ENCODE results near the gene NSRP1. TPM values are rescaled to one million over a fixed set of nuclear protein-coding genes. Genes with fewer than 3 reads are reported as not detected.

The NSRP1 gene
- total RNA-seq, 2 donors from 2014 or later = 28.5 to 35.6 TPM

DNA sequence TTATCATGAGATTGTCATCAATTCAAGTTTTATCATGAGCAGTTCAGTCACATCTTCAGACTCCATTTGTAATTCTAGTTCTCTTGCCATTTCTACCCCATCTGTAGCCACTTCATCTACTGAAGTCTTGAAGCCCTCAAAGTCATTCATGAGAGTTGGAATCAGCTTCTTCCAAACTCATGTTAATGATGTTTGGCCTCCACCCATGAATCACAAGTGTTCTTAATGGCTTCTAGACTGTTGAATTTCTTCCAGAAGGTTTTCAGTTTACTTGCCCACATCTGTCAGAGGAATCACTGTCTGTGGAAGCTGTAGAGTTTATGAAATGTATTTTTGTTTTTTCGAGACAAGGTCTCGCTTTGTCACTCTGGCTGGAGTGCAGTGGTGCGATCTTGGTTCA, 16.0 kb downstream of the NSRP1 start:
- WGBS, 2 experiments (ENCODE audit: insufficient coverage in 1 of 2, insufficient read length in 1 of 2) = 98% methylated on average over 3 of the region's 3 CpGs; no CpG with 5 or more reads in 1 of the 2 experiments
- Histone ChIP-seq H3K27me3 (ENCODE audit: control insufficient read depth, insufficient read depth, low read length, poor library complexity, severe bottlenecking) (no peaks in the 10 kb centered on the region), H3K9me3 (ENCODE audit: control insufficient read depth, low read length) (no peaks in the 10 kb centered on the region), H3K27ac (ENCODE audit: low read depth, low read length) (no peak overlapping the region), H3K36me3 (ENCODE audit: control insufficient read depth, insufficient read depth, low read length) (peaks cover 86% of the 10 kb centered on the region), H3K4me1 (ENCODE audit: control insufficient read depth, insufficient read depth, low read length) (peaks cover 6% of the 10 kb centered on the region), H3K9ac (ENCODE audit: extremely low read depth, low read length, poor library complexity, severe bottlenecking) (no peak overlapping the region), H3K4me3 (ENCODE audit: low read length) (no peak overlapping the region)
- no peak for DNase-seq
- Mint-ChIP-seq H3K4me3 (no peak overlapping the region), H3K9me3 (no peaks in the 10 kb centered on the region), H3K27me3 (ENCODE audit: insufficient read depth) (no peaks in the 10 kb centered on the region), H3K36me3 (ENCODE audit: low read depth) (peaks cover 49% of the 10 kb centered on the region), H3K27ac (no peak overlapping the region), H3K4me1 (peaks cover 24% of the 10 kb centered on the region)
- TF ChIP-seq, protein P1, sequence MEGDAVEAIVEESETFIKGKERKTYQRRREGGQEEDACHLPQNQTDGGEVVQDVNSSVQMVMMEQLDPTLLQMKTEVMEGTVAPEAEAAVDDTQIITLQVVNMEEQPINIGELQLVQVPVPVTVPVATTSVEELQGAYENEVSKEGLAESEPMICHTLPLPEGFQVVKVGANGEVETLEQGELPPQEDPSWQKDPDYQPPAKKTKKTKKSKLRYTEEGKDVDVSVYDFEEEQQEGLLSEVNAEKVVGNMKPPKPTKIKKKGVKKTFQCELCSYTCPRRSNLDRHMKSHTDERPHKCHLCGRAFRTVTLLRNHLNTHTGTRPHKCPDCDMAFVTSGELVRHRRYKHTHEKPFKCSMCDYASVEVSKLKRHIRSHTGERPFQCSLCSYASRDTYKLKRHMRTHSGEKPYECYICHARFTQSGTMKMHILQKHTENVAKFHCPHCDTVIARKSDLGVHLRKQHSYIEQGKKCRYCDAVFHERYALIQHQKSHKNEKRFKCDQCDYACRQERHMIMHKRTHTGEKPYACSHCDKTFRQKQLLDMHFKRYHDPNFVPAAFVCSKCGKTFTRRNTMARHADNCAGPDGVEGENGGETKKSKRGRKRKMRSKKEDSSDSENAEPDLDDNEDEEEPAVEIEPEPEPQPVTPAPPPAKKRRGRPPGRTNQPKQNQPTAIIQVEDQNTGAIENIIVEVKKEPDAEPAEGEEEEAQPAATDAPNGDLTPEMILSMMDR (conservative IDR thresholded peaks at IDR 0.05) = no peak

DNA sequence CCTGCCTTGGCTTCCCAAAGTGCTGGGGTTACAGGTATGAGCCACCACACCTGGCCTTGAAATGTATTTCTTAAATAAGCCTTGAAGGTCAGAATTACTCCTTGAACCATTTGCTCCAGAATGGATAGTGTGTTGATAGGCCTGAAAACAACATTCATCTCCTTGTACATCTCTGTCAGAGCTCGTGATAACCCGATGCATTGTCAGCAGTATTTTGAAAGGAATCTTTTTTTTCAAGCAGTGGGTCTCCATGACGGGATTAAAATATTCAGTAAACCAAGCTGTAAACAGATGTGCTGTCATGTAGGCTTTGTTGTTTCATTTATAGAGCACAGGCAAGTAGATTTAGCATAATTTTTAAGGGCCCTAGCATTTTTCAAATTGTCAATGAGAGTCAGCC, 16.6 kb downstream of the NSRP1 start:
- Mint-ChIP-seq H3K27me3 (ENCODE audit: insufficient read depth) (no peaks in the 10 kb centered on the region), H3K9me3 (no peaks in the 10 kb centered on the region), H3K4me3 (no peak overlapping the region), H3K4me1 (peaks cover 24% of the 10 kb centered on the region), H3K27ac (no peak overlapping the region), H3K36me3 (ENCODE audit: low read depth) (peaks cover 54% of the 10 kb centered on the region)
- peaks cover 87% of the 10 kb centered on the region for H3K36me3 ChIP-seq (ENCODE audit: control insufficient read depth, insufficient read depth, low read length)
- no peak overlapping the region for H3K9ac ChIP-seq (ENCODE audit: extremely low read depth, low read length, poor library complexity, severe bottlenecking)
- H3K27ac ChIP-seq (ENCODE audit: low read depth, low read length) = no peak overlapping the region
- H3K27me3 ChIP-seq (ENCODE audit: control insufficient read depth, insufficient read depth, low read length, poor library complexity, severe bottlenecking) = no peaks in the 10 kb centered on the region
- peaks cover 6% of the 10 kb centered on the region for H3K4me1 ChIP-seq (ENCODE audit: control insufficient read depth, insufficient read depth, low read length)
- DNase-seq = no peak
- WGBS, 2 experiments (ENCODE audit: insufficient coverage in 1 of 2, insufficient read length in 1 of 2) = 94 to 95% methylated on average over 2 to 3 of the region's 3 CpGs
- peaks cover 3% of the 10 kb centered on the region for H3K9me3 ChIP-seq (ENCODE audit: control insufficient read depth, low read length)
- TF ChIP-seq, protein P1 (conservative IDR thresholded peaks at IDR 0.05) = no peak
- H3K4me3 ChIP-seq (ENCODE audit: low read length) = peak overlapping the region; percentile 6

DNA sequence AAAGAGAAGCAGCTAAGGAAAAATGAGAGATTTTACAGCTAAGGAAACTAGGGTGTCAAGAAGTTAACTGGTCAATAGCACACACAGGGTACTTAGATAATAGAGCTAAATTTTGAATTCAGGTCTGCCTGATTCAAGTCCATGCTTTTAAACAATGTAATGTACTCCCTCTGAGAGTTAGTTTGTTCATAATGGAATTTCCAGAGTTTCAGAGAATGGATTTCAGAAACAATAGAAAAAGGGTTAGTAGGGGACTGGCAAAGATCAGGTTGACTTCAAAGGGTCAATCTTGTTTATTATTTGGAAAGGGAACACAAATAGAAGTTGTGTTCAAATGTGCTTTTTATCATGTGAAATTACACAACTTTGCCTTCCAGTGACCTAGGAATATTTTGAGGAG, 17.9 kb downstream of the NSRP1 start:
- peaks cover 6% of the 10 kb centered on the region for H3K4me1 ChIP-seq (ENCODE audit: control insufficient read depth, insufficient read depth, low read length)
- no peak overlapping the region for H3K27ac ChIP-seq (ENCODE audit: low read depth, low read length)
- no peaks in the 10 kb centered on the region for H3K27me3 ChIP-seq (ENCODE audit: control insufficient read depth, insufficient read depth, low read length, poor library complexity, severe bottlenecking)
- H3K36me3 Mint-ChIP-seq (ENCODE audit: low read depth) = peaks cover 63% of the 10 kb centered on the region
- H3K9ac ChIP-seq (ENCODE audit: extremely low read depth, low read length, poor library complexity, severe bottlenecking) = no peak overlapping the region
- peaks cover 80% of the 10 kb centered on the region for H3K36me3 ChIP-seq (ENCODE audit: control insufficient read depth, insufficient read depth, low read length)
- H3K9me3 Mint-ChIP-seq = peaks cover 5% of the 10 kb centered on the region
- peaks cover 3% of the 10 kb centered on the region for H3K9me3 ChIP-seq (ENCODE audit: control insufficient read depth, low read length)
- H3K27ac Mint-ChIP-seq = peak overlapping the region; percentile 50
- H3K4me3 ChIP-seq (ENCODE audit: low read length) = no peak overlapping the region
- TF ChIP-seq, protein P1 (conservative IDR thresholded peaks at IDR 0.05) = no peak
- H3K4me1 Mint-ChIP-seq = peaks cover 26% of the 10 kb centered on the region
- H3K4me3 Mint-ChIP-seq = no peak overlapping the region
- DNase-seq = no peak
- no peaks in the 10 kb centered on the region for H3K27me3 Mint-ChIP-seq (ENCODE audit: insufficient read depth)

Measured in endodermal cell (in vitro differentiated cells).